Measurements from ENCODE around the gene TPM1. TPM values are rescaled to one million over a fixed set of nuclear protein-coding genes. Genes with fewer than 3 reads are reported as not detected.

The TPM1 gene
- total and polyA plus RNA-seq, 10 of the 15 experiments (the other 5 are each of a cell fraction or from before 2014, with no cell fraction given): 0.43 to 10.0 (median 2.4) TPM

DNA sequence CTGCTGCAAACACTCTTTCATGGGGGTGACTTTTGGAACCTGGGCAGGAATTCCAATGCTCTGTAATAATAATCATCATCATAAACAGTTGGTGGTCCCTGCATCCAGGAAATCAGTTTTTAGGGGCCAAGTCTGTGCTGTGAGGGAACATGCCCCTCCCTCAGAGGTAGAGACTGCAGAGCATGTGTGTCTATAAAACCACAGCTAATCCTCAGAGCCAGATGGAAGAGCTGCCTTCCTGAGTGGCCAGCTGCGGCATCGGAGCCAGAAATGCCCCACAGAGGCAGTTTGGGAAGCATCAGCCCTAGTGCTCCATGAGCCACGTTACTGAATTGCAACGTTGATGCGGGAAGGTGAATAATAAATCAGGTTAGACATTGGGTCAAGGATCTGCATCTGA, 12.9 kb upstream of the TPM1 start:
- ATAC-seq (no peak), DNase-seq (ENCODE audit: low read depth, low spot score) (no peak), FAIRE-seq (no peak)
- Histone ChIP-seq H3K27ac (ENCODE audit: control insufficient read depth, insufficient read depth) (no peak overlapping the region), H4K20me1 (ENCODE audit: control insufficient read depth, insufficient read depth) (no peaks in the 10 kb centered on the region), H2AFZ (ENCODE audit: control insufficient read depth, low read depth, low read length) (no peak overlapping the region), H3K27me3 (replicated peaks in 1 of 2; ENCODE audit: control insufficient read depth in 2 of 2, insufficient read depth in 2 of 2, low read length in 1 of 2) (peaks cover 0 to 4% of the 10 kb centered on the region in 2 experiments; a peak in 1 of 4 replicates), H3K36me3 (ENCODE audit: control insufficient read depth in 2 of 2, insufficient read depth in 2 of 2, low read length in 1 of 2) (no peaks in the 10 kb centered on the region), H3K4me3 (no peak overlapping the region), H3K4me2 (ENCODE audit: control insufficient read depth, insufficient read depth) (no peak overlapping the region), H3K79me2 (ENCODE audit: control insufficient read depth, insufficient read depth, low read length) (no peaks in the 10 kb centered on the region), H3K4me1 (ENCODE audit: control insufficient read depth, insufficient read depth, low read length) (no peaks in the 10 kb centered on the region), H3K9me3 (replicated peaks; ENCODE audit: control insufficient read depth, insufficient read depth, low read length) (no peaks in the 10 kb centered on the region), H3K9ac (ENCODE audit: control insufficient read depth, insufficient read depth, low read length) (no peak overlapping the region)
- ChIA-PET POLR2A (no interaction called here), CTCF (interaction anchor here (0.6 to 2.2 kb wide), 3 partner anchors 18 to 82 kb away, joined by 3 to 14 read pairs (median 4); no protein-coding TSS in a partner anchor), SMC1A (ENCODE audit: uncharacterized antibody, unreplicated experiment) (no interaction called here), RAD21 (ENCODE audit: unreplicated experiment) (no interaction called here)
- intact Hi-C loops (cut with micrococcal nuclease; ENCODE audit: unreplicated experiment): no loop called here
- WGBS (ENCODE audit: insufficient coverage, insufficient replicate concordance, low lambda C conversion rate, missing lambda C conversion rate): 30% methylated on average over 5 of the region's 5 CpGs
- no TSS peak for BruUV-seq (replicated peaks)
- in situ Hi-C loops (cut with MboI): no loop called here
- TF ChIP-seq SIN3A (IDR thresholded peaks at IDR 0.05; ENCODE audit: low read depth, low read length): no peak
- TF ChIP-seq PAX5 (IDR thresholded peaks at IDR 0.05; ENCODE audit: borderline replicate concordance, low read depth, low read length): no peak
- TF ChIP-seq, protein P1, sequence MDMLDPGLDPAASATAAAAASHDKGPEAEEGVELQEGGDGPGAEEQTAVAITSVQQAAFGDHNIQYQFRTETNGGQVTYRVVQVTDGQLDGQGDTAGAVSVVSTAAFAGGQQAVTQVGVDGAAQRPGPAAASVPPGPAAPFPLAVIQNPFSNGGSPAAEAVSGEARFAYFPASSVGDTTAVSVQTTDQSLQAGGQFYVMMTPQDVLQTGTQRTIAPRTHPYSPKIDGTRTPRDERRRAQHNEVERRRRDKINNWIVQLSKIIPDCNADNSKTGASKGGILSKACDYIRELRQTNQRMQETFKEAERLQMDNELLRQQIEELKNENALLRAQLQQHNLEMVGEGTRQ (IDR thresholded peaks at IDR 0.05; ENCODE audit: borderline replicate concordance, low read depth, low read length): no peak
- TF ChIP-seq POLR2AphosphoS5 (IDR thresholded peaks at IDR 0.05; ENCODE audit: low read length): no peak
- TF ChIP-seq CHD2 (IDR thresholded peaks at IDR 0.05; ENCODE audit: borderline replicate concordance, low read depth, low read length): no peak
- no peak for TF ChIP-seq MYC (IDR thresholded peaks at IDR 0.05; ENCODE audit: insufficient read depth, insufficient read length, insufficient replicate concordance, low read length, severe bottlenecking)

GRCh38 chr15:63030101-63030551, 12.4 kb upstream of the TPM1 start:
- BruUV-seq (replicated peaks): no TSS peak
- Histone ChIP-seq H3K27ac (ENCODE audit: control insufficient read depth, insufficient read depth) (no peak overlapping the region), H3K4me1 (ENCODE audit: control insufficient read depth, insufficient read depth, low read length) (no peaks in the 10 kb centered on the region), H3K27me3 (replicated peaks in 1 of 2; ENCODE audit: control insufficient read depth in 2 of 2, insufficient read depth in 2 of 2, low read length in 1 of 2) (peaks cover 0 to 4% of the 10 kb centered on the region in 2 experiments; a peak in 1 of 4 replicates), H3K9me3 (replicated peaks; ENCODE audit: control insufficient read depth, insufficient read depth, low read length) (no peaks in the 10 kb centered on the region), H3K4me2 (ENCODE audit: control insufficient read depth, insufficient read depth) (no peak overlapping the region), H2AFZ (ENCODE audit: control insufficient read depth, low read depth, low read length) (no peak overlapping the region), H3K36me3 (ENCODE audit: control insufficient read depth in 2 of 2, insufficient read depth in 2 of 2, low read length in 1 of 2) (no peaks in the 10 kb centered on the region), H3K4me3 (no peak overlapping the region), H3K9ac (ENCODE audit: control insufficient read depth, insufficient read depth, low read length) (no peak overlapping the region), H3K79me2 (ENCODE audit: control insufficient read depth, insufficient read depth, low read length) (no peaks in the 10 kb centered on the region), H4K20me1 (ENCODE audit: control insufficient read depth, insufficient read depth) (no peaks in the 10 kb centered on the region)
- SMC1A ChIA-PET (ENCODE audit: uncharacterized antibody, unreplicated experiment): no interaction called here
- in situ Hi-C loops (cut with MboI) (no loop called here), intact Hi-C loops (cut with micrococcal nuclease; ENCODE audit: unreplicated experiment) (no loop called here)
- POLR2A ChIA-PET: no interaction called here
- TF ChIP-seq TAF1 (IDR thresholded peaks at IDR 0.05; ENCODE audit: borderline replicate concordance, low read depth, low read length): no peak
- TF ChIP-seq NR2C1 (IDR thresholded peaks at IDR 0.05): no peak
- TF ChIP-seq HDAC2 (IDR thresholded peaks at IDR 0.05): no peak
- FAIRE-seq (no peak), DNase-seq (ENCODE audit: low read depth, low spot score) (no peak), ATAC-seq (no peak)
- 19% methylated on average over 6 of the region's 6 CpGs for WGBS (ENCODE audit: insufficient coverage, insufficient replicate concordance, low lambda C conversion rate, missing lambda C conversion rate)
- CTCF ChIA-PET: interaction anchor here (0.9 to 2.2 kb wide), 2 partner anchors 17 to 64 kb away, joined by 4 to 14 read pairs; no protein-coding TSS in a partner anchor
- RAD21 ChIA-PET (ENCODE audit: unreplicated experiment): no interaction called here

Data from GM12878 (cell line).